ENCODE data around the gene PDZD4.

DNA sequence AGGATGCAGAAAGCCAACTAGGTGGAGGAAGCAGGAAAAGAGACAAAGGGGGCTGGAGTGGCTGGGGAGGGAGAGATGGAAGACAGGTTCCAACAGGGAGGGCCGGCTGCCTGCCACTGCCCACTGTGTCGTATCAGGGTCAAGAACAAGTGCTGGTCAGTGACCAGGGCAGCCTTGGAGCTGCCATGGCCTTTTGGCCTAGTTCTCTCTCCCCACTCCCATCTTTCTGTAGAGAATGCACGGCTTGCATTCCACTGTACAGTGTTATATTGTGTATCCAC is 43.7 kb upstream of the PDZD4 start:
- TF ChIP-seq CTCF (IDR thresholded peaks at IDR 0.05) (no peak), POLR2A (IDR thresholded peaks at IDR 0.05; ENCODE audit: low read depth) (no peak)
